ENCODE measurements around the gene STARD4.

The STARD4 gene

DNA sequence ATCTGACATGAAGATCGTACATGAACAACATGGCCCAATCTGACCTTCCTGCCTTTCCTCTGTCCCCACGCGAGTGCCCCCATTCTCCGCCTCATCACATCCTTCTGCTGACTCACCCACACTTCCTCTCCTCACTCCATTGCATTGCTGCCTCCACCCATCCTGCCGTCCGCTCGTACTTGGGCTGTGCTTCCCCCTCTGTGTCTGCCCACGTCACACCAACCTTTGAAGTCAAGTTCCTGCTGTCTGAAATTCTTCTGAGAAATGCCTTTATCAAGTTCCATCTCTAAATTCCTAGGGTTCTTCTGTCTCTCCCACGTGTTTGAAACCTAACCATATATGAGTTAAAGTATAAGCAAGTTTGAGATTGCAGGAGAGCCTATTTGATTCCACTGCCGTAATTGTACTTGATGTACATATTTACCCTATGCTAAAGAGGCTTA lies 18.0 kb upstream of the STARD4 start:
- in situ Hi-C loops (cut with HindIII; ENCODE audit: low sequenced_read_pairs), result no loop called here

DNA sequence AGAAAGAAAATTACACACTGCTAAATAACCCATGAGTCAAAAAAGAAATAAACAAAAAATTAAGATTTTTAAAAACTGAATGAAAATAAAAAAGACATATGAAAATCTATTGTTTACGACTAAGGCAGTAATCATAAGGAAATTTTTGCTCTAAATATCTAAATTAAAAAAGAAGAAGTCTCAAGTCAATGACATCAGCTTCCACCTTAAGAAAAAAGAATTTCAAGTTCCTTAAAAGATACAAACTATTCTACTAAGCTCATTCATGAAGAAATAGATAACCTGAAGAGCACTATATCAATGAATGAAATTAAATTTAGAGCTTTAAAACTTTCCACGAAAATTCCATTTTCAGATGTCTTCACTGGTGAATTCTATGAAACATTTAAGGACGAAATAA lies 15.7 kb upstream of the STARD4 start:
- in situ Hi-C loops (cut with HindIII; ENCODE audit: low sequenced_read_pairs), result no loop called here

DNA sequence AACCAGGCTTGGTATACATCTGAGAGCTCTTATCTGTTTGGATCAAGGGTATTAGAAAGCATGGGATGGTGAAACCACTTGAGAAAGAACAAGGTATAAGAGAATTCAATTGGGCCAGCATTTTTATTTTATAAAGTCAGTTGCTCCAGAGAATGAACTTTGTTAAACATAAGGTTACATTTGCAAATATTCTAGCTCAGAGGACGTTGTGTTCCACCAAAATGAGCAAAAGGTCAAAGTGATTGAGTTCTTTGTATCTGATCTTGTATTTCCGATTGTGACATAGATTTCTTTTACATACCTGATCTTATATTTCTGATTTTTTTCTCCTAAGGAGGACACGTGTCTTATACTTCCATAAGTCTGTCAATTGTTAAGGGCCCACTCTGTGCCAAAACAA lies 8.6 kb upstream of the STARD4 start:
- in situ Hi-C loops (cut with HindIII; ENCODE audit: low sequenced_read_pairs), result no loop called here

DNA sequence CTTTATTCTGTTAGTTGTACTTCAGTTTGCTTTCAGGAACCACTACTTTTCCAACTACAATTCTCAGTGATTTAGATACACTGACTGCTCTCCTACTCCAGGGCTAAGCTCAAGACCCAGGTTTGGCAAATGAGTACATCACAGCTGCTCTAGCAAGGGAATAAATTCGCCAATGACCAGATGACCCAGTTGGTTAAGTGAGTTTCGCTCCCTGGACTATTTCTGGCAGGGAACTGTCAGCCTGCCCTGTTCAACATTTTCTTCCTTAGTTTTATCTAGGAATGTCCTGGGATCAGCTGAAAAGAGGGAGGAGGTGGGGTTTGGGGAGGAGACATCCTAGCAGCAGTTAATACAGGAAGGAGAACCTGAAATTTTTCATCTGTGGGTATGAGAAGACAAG lies 6.4 kb upstream of the STARD4 start:
- in situ Hi-C loops (cut with HindIII; ENCODE audit: low sequenced_read_pairs), result no loop called here

DNA sequence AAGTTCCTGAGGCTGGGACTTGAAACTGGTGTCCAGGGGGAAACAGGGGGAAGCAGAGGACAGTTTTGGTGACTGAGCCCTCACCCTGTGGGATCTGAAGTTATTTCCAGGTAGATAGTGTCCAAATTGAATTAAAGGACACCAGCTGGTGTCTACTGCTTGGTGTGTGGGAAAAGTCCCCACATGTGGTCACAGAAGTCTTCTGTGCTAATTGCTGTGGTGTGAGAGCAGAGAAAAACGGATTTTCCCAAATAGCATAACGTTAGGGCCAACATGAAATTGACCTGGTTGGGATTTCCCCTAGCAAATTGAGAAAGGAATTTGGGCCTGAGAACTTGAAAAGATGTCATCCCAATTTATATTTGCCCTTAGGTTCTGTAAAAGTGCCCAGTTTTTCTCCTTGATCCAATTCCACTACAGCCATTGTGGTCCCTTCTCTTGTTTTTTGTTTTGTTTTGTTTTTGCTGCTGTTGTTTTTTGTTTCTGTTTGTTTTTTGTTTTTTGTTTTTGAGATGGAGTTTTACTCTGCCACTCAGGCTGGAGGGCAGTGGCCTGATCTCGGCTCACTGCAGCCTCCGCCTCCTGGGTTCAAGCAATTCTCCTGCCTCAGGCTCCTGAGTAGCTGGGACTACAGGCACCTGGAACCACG lies 5.6 kb upstream of the STARD4 start:
- in situ Hi-C loops (cut with HindIII; ENCODE audit: low sequenced_read_pairs), result no loop called here

DNA sequence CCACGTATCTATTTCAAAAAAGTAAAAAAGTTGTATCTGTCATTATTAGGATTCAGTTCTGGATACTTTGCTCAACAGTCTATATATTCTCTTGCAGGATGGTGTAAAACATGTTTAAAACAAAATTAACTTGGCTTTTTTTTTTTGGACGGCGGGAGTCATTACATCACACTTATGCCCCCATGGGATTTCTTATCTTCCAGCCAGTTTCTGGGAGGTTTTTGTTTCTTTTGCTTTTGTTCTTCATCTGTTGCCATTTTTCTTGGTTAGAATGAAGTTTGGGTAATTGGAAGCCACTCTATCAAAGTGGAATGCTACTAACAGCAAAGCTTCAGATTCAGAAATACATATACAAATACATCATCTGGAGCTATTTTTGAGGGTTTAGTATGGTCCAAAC lies 1.8 kb upstream of the STARD4 start:
- in situ Hi-C loops (cut with HindIII; ENCODE audit: low sequenced_read_pairs), result no loop called here

DNA sequence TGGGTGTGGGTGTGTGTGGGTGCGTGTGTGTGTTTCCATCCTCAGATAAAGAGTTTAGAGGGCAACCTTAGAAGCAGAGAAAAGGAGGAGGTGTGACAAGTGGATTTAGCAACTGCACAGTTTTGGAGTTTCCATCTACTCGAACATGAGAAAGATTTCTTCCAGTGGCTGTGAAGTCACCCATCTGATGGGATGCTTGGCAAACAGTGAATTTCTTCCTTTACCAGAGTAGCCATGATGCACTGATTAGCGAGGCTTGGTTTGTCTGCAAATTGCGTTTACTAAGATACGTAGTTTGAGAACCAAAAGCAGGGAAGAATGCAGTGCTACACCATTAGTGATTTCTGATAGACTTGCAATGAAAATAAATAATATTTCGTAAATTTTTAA lies 791 bp upstream of the STARD4 start:
- in situ Hi-C loops (cut with HindIII; ENCODE audit: low sequenced_read_pairs), result no loop called here

DNA sequence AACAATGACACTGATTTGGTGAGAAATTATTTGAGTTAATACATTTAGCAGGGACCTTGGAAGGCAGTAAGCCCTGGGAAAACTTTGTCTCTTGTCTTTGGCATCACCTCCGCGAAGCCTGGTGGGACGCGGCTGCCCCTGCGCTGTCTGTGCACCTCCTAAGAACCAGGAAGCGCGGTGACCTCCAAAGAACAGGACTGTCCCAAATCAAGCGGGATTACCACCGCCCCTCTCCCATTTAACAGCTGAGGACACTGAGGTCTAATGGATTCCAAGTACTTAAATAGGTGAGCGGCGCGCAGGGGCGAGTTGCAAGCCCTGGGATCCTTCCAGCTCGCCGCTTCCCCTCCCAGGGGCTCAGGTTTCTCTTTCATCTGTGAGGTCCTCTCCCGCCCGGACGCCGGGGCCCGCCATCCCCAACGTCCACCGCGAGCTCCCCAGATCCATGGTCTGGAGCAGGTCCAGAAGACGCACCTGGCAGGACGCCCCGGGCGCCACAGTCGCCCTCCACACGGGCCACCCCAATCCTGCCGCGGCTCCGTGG lies 432 bp downstream of the STARD4 start:
- in situ Hi-C loops (cut with HindIII; ENCODE audit: low sequenced_read_pairs), result no loop called here

DNA sequence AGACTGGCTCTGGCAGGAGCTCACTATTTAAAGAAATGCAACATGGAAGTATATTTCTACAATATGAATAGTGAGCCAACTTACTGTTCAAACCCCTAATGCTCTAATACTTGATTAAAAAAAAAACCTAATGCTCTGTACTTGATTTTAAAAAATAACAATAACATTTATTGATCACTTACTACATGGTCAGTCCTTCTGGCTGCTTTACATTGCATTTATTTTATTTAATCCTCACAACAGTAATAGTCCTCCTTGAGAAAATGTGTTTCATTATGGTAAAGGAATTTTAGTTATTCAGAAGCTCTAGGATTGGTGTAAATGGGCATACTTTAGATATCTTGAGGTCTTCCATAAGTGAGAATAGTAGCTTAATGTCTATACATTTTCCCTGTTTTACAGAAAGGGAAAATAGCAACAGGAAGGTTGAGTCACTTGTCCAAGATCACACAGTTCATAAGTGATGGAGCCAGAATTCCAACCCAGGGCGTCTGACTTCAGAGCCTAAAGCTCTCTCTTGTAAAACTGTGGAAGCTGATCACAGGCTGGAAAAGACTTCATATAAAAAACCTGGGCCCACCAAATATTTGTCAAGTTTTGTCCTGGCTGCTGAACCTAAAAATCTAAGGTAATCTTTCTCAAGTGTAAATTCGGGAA lies 1.0 kb downstream of the STARD4 start:
- in situ Hi-C loops (cut with HindIII; ENCODE audit: low sequenced_read_pairs), result no loop called here

DNA sequence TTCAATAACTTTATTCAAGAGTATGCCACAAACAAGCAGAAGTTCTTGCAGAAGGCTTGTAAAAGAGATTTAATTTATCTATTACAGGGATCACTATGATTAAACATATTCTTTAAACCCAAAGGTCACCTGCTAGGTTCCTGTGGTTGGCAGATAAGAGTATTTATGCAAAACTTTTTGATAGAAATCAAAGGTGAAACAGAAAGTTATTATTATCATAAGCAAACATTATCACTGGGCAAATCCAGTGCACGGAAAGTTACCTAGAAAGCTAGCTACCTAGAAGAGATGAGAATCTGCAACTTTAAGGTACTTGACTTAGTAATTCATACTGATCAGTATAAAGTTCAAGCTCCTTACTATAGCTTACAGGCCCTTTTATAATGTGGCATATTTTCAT lies 3.2 kb downstream of the STARD4 start:
- in situ Hi-C loops (cut with HindIII; ENCODE audit: low sequenced_read_pairs), result no loop called here

DNA sequence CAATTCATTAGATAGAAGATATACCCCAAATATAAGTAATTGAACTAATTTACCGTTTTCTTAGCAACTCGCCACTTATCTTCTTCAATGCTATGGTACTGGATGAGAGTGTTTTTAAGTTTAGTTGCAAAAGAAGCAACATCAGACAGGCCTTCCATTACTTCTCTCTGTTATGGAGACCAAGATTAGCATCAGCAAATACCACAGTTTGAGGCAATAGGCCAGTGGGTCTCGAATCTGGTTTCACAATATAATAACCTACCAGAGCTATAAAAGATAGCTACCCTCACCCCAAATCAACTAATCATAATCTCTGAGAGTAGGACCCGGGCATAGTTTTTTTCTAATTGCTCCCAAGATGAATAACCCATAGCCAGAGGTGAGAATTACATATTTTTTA lies 5.1 kb downstream of the STARD4 start:
- in situ Hi-C loops (cut with HindIII; ENCODE audit: low sequenced_read_pairs), result no loop called here

DNA sequence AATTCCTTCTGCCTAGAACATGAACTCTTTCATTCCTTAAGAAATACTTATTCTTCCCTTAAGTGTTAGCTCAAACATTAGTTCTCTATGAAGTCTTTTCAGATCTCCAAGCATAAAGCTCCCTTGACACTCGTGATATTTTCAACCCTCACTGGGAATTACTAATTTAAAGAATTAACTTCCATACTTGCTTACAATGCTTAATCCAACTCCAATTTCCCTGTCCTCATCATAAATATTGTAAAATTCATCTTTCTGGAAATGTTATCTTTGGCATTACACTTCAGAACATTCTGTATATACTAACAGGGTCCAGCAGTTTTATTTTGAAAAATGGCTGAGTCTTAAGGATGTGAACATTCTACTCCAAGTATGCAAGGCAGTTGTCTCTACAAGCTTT lies 7.2 kb downstream of the STARD4 start:
- in situ Hi-C loops (cut with HindIII; ENCODE audit: low sequenced_read_pairs), result no loop called here

DNA sequence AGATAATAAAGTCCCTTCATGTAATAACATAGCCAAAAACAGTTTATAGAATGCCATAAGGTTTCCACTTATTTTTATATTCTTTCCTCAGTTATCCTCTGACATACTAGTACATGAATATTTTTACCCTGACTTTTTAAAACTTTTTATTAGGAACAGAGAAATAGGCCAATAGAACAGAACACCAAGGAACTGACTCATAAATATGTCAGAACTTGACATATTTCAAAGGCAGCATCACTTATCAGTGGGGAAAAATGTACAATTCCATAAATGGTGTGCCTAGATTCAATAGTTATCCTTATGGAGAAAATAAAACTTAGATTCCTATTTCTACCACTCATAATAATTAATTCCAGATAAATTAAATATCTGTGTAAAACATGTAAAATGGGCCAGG lies 9.4 kb downstream of the STARD4 start:
- in situ Hi-C loops (cut with HindIII; ENCODE audit: low sequenced_read_pairs), result no loop called here

DNA sequence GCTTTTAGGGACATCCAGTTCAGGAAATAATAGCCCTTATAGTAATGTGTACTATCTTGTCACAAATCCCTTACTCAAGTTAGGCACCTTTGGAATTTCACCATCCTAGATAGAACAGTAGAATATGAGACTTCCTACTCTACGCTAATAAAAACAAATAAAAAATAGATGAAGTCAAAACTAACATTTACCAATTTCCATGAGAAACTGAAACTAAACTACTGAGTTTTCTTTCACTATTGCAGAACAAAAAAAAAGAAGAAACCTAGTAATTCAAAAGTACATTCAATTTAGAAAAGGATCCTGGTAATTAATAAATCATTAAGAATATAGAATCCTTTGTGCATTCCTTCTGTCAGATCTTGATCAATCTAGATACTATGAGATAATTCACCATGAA lies 14.0 kb downstream of the STARD4 start:
- in situ Hi-C loops (cut with HindIII; ENCODE audit: low sequenced_read_pairs), result no loop called here

DNA sequence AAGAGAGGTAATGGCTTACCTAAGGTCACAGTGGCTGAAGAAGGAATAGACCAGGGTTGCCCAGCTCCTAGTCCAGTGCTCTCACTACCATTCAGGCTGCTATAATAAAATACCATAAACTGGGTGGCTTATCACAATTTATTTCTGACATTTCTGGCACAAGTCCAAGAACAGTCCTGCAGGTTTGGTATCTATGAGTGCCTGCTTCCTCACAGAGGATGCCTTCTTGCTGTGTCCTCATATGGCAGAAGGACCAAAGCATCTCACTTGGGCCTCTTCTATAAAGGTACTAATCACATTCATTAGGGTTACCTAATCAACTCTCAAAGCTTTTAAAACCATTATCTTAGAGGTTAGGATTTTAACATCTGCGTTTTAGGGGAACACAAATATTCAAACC lies 17.2 kb downstream of the STARD4 start:
- in situ Hi-C loops (cut with HindIII; ENCODE audit: low sequenced_read_pairs), result no loop called here

DNA sequence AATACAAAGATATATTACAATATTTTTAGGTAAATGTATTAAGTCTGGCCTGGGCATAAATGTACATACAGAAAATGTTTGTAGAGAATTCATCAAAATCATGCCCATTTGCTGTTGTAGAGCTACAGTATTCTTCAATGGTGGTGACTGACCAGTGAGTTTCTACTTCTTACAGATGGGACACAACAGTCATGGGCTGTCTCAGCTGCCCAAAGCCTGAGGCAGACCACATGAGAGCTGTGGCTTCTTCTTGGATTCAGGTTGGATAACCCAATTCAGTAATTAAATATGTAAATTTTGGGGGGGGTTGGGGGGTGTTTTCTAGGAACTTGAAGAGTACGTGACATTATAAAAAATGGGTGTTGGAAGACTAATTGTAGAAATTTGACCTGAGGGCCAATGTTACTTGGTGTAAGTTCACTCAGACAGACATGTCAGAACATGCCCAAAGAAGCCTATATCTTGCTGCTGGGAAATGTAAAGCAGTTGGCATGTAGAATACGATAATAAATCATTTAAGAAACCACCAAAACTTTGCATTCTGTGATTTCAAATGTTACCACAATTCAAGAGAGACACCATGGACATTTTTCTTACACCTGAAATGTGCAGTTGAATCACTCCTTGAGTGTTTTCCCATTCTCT lies 17.9 kb downstream of the STARD4 start:
- in situ Hi-C loops (cut with HindIII; ENCODE audit: low sequenced_read_pairs), result no loop called here

DNA sequence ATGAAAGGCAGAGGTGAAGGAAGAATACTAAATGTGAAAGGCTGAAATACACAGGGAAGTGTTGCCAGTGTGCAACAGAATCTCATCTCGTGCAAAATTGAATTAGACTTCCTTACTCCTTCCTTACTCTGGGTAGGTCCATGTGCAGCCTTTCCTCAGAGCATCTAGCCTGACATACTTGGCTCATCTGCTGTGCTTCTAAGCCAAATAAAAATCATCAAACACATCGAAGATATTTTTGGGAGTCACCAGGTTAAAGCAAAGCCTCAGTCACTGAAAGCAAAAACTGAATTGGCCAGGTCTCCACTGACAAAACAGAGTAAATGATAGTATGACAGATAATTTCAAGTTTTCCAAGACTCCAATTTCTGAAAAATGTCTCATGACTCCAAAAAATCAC lies 19.3 kb downstream of the STARD4 start:
- in situ Hi-C loops (cut with HindIII; ENCODE audit: low sequenced_read_pairs), result no loop called here

DNA sequence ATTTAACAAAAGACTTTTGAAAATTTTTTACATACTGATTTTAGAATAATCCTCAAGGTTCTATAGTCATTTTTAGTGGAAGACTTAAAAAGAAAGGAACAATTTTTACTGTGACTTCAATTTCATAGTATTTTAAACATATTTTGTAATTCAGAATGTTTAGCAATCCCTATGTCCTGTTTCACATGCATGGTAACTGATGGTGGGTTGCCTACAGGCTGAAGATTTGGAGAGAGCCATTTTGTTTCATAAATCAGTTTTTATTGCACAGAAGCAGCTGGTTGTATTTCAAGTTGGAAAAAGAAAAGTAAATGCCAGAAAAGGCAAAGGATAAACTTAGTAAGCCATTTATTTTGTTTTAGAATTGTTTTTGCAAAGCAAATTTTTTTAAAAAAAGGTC lies 24.0 kb downstream of the STARD4 start:
- in situ Hi-C loops (cut with HindIII; ENCODE audit: low sequenced_read_pairs), result no loop called here

DNA sequence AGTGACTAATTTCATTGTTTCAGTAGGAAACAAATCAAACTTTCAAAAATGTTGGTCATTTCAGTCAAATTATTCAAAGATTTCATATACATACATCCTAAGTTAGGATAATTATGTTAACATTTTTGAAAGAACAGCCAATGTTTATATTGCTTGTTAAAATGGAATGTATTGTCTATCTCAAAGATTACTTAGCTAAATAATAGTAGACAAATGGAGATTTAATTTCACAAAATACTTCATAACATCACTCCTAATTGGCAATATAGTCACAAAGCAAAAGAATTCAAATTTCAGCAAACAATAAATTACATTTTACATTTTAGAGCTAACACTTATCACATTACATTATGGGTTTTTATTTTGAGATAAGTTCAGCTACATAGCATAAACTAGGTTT lies 25.4 kb downstream of the STARD4 start:
- in situ Hi-C loops (cut with HindIII; ENCODE audit: low sequenced_read_pairs), result no loop called here

DNA sequence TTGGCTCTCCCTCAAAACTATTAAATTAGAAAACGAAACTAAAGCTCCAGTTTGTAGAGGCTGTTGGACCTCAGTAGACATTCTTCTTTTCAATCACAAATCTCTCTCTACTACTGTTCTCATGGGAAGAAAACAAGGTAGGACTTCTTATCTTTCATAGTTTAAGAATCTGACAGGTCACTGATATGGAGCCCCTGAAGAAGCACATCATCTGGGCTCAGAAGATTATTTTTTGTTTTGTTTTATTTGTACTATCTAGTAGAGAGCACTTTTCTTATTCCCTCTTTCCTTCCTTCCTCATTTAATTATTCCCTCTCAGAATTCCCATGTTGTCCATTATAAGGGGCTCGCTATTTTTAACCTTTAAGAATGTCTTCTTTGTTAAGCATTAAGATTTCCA lies 26.3 kb downstream of the STARD4 start:
- in situ Hi-C loops (cut with HindIII; ENCODE audit: low sequenced_read_pairs), result no loop called here

DNA sequence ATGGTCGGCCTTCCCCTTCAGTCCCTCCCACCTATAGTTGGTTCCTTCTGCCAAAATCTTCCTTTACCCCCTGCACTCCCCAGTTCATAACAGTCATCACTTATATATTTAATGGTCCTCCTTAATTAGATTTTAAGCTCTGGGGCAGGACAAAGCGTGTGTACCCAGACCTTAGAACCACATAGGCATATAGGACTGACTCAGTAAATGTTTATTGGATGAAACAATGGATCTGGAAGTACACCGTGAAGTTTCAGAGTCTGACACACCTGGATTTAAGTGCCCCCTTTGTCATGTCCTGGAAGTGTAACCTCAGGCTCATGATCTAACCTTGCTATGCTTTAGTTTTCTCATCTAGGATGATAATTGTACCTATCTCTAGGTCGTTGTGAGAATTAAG lies 32.0 kb downstream of the STARD4 start:
- in situ Hi-C loops (cut with HindIII; ENCODE audit: low sequenced_read_pairs), result no loop called here

DNA sequence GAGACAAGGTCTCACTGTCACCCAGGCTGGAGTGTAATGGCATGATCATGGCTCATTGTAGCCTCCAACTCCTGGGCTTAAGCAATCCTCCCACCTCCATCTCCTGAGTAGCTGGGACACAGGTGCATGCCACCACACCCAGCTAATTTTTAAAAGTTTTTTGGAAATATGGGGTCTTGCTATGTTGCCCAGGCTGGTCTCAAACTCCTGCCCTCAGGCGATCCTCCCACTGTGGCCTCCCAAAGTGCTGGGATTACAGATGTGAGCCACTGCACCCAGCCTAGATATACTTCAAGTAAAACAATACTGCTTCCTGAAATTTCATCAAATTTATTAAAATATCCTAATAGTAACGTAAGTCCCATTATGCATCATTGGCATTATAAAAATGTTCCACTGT lies 33.4 kb downstream of the STARD4 start:
- in situ Hi-C loops (cut with HindIII; ENCODE audit: low sequenced_read_pairs), result no loop called here

All from DLD1 (cell line).